ENCODE results near the gene CALN1.

DNA sequence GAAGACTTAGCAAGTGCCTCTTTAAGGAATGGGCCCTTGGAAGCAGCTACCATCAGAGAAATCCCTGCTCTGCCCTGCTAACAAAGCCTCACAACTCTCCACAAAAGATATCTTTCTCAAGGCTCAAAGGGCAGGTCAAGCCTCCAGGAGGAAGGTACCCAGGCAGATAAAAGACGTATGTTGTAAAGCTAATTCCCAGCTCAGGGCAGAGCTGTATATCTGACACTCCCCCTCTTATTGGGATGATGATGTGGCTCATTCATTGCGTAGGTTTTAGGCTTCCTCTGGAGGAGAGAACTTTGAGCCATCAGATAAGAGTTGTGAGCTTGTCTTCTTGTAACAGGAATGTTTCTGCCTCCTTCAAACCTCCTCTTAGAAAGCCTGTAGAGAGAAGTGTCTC lies 145.4 kb downstream of the CALN1 start:
- TF ChIP-seq CTCF (IDR thresholded peaks at IDR 0.05) (no peak), POLR2A (IDR thresholded peaks at IDR 0.05) (no peak)
